22Rv1 (cell line): ENCODE data around the gene TLCD4.
"Not testable (repeated sequence)": the region's sequence is repeated elsewhere in the genome, so short reads cannot be mapped to it uniquely, and the experiment has no call there.

ENCODE experiments used
- H3K27ac ChIP-seq: fragments of 450-650 bp; 2 replicates; pipeline ENCODE4 v1.5.1; 2017
- CTCF ChIP-seq: fragments of 450-650 bp; IDR thresholded peaks from 2 replicates; pipeline ENCODE4 v1.5.1; 2017; ENCODE audit warnings: mild to moderate bottlenecking
- ZFX ChIP-seq: fragments of 450-650 bp; IDR thresholded peaks from 2 replicates; pipeline ENCODE4 v1.6.1; 2017; ENCODE audit warnings: antibody characterized with exemption, borderline replicate concordance

Gene TLCD4

DNA sequence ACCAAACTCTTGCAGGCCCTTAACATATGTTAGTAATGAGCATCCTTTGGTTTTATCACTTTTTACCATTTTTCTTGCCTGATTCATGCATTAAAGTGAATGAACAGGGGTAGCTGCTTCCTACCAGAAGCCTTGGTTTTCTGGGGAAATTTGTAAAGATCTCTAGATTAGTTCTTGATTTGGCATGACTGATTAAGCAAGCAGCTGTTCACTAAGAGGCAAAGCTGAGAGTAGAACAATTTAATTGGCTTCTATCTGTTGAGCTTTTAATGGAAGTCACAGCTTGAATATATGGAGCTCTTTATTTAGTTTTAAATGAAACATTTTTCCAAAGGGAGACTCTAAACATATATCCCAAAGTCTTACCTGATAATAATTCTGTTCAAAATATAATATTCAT lies 23.6 kb downstream of the TLCD4 start:
- H3K27ac ChIP-seq: no peak overlapping the region
- no peak for TF ChIP-seq CTCF
- TF ChIP-seq ZFX: no peak

DNA sequence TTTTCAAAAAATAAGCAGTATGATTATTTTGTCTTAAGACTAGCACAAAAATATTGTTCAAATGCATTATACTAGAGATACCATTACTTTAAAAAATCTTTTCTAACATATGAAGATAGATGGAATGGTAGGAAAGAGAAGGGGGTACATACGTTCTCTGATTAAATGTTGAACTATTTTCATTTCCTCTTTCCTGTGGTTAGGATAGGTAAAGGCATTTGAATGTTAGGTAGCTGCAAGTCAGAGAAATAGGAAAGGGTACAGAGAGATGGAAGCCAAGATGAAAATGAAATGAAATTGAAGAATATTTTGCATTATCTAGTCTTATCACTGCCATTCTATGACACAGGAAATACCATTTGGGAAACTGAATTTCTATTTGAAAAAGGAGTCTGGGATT lies 28.3 kb downstream of the TLCD4 start:
- TF ChIP-seq CTCF: no peak
- no peak for TF ChIP-seq ZFX
- no peak overlapping the region for H3K27ac ChIP-seq

DNA sequence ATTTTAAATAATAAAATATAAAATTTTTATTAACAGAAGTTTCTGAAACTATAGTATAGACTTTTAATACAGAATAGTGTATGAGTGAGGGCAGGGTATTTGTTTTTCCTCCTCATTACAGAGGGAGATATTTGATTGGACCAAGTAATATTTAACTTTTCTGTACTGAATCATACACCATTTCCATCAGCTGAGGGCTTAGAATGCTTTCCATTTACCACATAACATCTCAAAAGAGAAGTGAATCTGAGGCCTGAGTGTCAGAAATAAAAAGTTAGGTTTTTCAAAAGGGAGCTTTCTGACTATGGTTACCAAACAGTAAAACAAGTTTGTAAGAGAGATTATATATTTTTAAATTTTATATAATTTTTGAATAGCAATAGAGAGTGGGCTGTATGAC lies 29.5 kb downstream of the TLCD4 start:
- no peak overlapping the region for H3K27ac ChIP-seq
- TF ChIP-seq ZFX (no peak), CTCF (no peak)

DNA sequence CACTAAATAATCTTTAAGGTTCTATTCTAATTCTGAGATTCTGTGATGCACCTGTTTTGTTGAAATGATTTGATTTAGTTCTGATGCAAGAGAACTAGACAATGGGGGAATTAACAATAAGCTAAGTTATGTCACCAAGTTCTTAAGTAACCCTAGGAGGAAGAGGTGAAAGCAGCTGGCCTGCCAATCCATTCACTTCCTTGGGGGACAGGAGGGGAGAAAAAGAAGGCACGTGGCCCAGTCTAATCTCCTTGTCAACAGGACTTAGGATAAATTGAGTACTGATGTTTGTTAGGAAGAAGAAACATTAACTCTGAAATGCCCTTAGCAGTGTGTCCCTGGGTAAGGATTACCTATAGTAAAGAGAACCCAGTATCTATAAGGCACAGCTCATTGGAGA lies 36.9 kb downstream of the TLCD4 start:
- TF ChIP-seq CTCF (no peak), ZFX (no peak)
- no peak overlapping the region for H3K27ac ChIP-seq

GRCh38 chr1:95165569-95165968 lies 48.4 kb downstream of the TLCD4 start:
- H3K27ac ChIP-seq: not testable (repeated sequence)
